Activated CD8-positive, alpha-beta memory T cell treated with anti-CD3 and anti-CD28 coated beads for 36 hours (primary cell): ENCODE results near the gene ZC3H10. TPM values are rescaled to one million over a fixed set of nuclear protein-coding genes. Genes with fewer than 3 reads are reported as not detected.

Experiments
- CTCF ChIA-PET: fragments of 350-600 bp; sonication (Branson Sonifier 250); formaldehyde crosslinking; loops from one replicate; lab custom pipeline; 2021; ENCODE audit warnings: antibody characterized with exemption; lab: Charles Lee
- POLR2A ChIA-PET: fragments of 350-600 bp; sonication (Branson Sonifier 250); formaldehyde crosslinking; loops from one replicate; lab custom pipeline; 2021; ENCODE audit warnings: antibody characterized with exemption; lab: Charles Lee
- total RNA-seq, 2 experiments: library from RNA; stranded (reverse); gene quantifications; one replicate each; pipeline ENCODE4 v1.2.3, GENCODE V29; 2021

ZC3H10 gene
- total RNA-seq, 2 experiments from 2014 or later, result 9.8 TPM

DNA sequence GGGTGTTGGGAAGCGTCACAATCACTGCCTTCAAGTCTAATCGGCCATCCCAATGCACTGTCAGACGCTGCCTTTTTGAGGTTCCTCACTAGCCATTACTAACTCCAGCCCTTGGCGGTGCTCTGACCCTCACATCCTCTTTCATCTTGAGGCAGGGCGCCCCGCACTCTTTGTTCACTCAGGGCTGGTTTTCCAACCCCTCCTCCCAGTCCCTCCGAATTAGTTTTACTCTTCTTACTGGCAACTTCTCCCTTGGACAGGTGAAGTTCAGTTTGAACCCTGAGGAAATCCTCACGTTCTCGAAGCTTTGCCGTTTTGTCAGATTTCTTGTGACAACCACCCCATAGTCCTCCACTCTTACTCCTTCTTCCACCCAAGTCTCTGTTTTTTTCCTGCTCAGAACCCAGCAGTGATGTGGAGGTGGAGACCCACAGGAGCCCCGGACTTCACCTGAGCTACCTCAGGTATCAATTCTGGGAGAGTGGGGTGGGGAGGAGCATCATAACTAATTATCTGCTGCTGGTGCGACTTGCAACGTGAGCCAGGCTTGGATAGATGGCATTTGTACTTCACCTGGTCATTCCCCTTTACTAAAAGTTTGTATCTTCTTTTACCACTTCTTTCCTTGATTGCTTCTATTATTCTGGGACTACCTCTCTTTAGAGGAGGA lies 757 bp downstream of the ZC3H10 start:
- ChIA-PET POLR2A (interaction anchor here (0.6 to 4.2 kb wide), 10 partner anchors 9 to 402 kb away, joined by 4 to 56 read pairs (median 8); partner anchors contain the start of genes ESYT1, MYL6, PA2G4 and RNF41), CTCF (interaction anchor here (0.6 to 6.2 kb wide), 17 partner anchors 8 to 379 kb away, joined by 3 to 73 read pairs (median 5); partner anchors contain the start of genes ESYT1, IL23A, PA2G4 and SMARCC2)

DNA sequence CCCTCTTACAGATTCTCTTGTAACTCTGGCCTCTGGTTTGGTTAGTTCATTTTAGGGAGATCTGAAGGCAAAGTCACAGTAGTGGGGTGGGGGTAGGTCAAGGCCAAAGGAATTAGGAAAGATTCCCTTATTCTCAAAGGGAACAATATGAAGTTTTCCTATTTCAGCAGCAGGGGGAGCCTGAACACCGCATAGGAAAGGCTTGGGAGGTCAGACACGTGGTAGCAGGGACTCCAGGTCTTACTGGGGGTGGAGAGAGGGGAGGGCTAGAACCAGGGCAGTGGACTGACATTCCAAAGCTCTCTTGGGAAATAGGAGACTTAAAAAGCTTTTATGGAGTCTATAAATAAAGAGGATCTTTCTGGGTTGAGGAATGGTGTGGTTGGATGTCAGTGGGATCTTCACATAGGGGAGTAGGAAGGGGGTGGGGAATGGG lies 1.3 kb downstream of the ZC3H10 start:
- POLR2A ChIA-PET, result interaction anchor here (0.6 to 4.2 kb wide), 5 partner anchors 9 to 402 kb away, joined by 3 to 36 read pairs (median 6); partner anchors contain the start of genes ESYT1, PA2G4 and SMARCC2
- CTCF ChIA-PET, result interaction anchor here (0.6 to 6.2 kb wide), 17 partner anchors 8 to 219 kb away, joined by 3 to 73 read pairs (median 4); partner anchors contain the start of genes ESYT1, IL23A, MYL6 and MYL6B

DNA sequence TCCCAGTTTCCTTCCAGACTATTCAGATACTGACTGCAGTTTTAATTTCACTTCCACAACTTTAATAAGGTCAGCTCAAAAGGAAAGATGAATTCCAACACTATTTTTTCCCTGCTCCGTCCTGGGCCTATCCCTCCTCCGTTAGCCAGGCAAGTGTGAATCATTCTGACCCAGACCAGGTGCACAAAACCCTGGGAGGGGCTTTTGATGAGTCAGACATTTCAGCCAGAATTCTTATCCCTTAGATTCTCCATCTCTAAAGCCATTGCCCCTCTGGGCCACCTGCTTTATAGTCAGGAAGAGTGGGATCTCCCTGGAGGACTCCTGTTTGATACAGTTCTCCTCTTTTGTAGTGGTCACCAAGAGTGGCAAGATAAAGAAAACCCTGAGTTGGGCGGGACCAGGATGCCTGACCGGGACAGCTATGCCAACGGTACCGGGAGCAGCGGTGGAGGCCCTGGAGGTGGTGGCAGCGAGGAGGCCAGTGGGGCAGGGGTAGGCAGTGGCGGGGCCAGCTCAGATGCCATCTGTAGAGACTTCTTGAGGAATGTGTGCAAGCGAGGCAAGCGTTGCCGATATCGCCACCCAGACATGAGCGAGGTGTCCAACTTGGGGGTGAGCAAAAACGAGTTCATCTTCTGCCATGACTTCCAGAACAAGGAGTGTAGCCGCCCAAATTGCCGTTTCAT lies 2.2 kb downstream of the ZC3H10 start:
- CTCF ChIA-PET, result interaction anchor here (0.6 to 6.2 kb wide), 15 partner anchors 7 to 181 kb away, joined by 3 to 73 read pairs (median 4); partner anchors contain the start of genes ESYT1, MYL6, MYL6B and RNF41
- POLR2A ChIA-PET, result interaction anchor here (0.7 to 4.2 kb wide), 2 partner anchors 16 to 69 kb away, joined by 3 to 26 read pairs; partner anchors contain the start of genes PA2G4 and SMARCC2

DNA sequence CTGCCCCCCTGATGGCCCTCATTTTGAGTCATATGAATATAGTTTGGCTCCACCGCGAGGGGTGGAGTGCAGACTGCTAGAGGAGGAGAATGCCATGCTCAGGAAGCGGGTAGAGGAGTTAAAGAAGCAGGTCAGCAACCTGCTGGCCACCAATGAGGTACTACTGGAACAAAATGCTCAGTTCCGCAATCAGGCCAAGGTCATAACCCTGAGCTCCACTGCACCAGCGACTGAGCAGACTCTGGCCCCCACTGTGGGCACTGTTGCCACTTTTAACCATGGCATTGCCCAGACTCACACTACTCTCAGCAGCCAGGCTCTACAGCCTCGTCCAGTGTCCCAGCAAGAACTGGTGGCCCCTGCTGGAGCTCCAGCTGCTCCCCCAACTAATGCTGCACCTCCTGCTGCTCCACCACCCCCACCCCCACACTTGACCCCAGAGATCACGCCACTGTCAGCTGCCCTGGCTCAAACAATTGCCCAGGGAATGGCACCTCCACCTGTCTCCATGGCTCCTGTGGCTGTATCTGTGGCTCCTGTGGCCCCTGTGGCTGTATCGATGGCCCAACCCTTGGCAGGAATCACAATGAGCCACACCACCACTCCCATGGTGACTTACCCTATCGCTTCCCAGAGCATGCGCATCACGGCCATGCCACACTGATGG lies 3.3 kb downstream of the ZC3H10 start:
- POLR2A ChIA-PET, result no interaction called here
- CTCF ChIA-PET, result interaction anchor here (1.8 to 6.2 kb wide), 2 partner anchors 68 to 100 kb away, joined by 5 to 73 read pairs; partner anchors contain the start of genes RNF41 and SMARCC2

DNA sequence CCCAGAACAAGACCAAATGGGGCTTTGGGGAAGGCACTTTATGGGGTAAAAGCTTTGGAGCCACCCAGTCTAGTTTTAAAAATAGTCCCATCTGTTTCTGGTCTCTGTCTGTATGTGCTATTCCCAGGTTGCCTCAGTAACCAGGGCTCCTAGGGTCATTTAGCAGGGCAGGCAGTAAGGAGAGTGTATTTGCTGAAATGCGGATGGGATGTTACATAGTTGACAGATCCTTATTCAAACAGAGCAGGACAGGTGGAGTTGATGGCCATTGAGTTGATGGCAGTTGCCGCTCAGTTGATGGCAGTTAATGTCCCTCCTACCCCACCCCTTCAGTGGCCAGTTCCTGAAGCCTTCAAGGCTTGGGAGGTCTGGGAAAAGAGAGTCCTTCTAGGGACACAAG lies 4.6 kb downstream of the ZC3H10 start:
- CTCF ChIA-PET, result interaction anchor here (0.7 to 3.4 kb wide), 3 partner anchors 37 to 67 kb away, joined by 3 to 17 read pairs (median 3); partner anchors contain the start of gene SMARCC2
- POLR2A ChIA-PET, result interaction anchor here (0.6 to 0.7 kb wide), 2 partner anchors 40 to 79 kb away, joined by 3 to 5 read pairs; no protein-coding TSS in a partner anchor

DNA sequence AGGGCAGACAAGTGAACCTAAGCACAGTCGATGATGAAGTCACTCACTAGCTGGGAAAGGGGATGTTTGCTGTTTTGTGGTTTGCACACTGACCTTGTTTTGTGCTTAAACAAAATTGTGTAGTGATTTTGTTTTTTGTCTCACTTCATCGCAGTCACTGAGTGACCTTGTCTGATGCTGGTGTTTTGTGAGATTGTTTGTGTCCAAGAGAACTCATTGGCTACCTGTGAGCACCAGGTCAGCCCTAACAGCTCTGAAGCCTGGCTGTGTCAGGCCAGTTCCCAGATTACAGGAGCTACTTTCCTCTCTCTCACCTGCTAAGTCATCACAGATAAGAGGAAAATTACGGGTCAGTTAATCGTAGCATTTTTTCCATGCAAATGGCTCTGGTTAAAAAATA lies 6.1 kb downstream of the ZC3H10 start:
- CTCF ChIA-PET, result interaction anchor here (0.6 to 3.4 kb wide), 5 partner anchors 20 to 77 kb away, joined by 3 to 17 read pairs (median 3); partner anchors contain the start of genes PA2G4 and SMARCC2
- POLR2A ChIA-PET, result no interaction called here

DNA sequence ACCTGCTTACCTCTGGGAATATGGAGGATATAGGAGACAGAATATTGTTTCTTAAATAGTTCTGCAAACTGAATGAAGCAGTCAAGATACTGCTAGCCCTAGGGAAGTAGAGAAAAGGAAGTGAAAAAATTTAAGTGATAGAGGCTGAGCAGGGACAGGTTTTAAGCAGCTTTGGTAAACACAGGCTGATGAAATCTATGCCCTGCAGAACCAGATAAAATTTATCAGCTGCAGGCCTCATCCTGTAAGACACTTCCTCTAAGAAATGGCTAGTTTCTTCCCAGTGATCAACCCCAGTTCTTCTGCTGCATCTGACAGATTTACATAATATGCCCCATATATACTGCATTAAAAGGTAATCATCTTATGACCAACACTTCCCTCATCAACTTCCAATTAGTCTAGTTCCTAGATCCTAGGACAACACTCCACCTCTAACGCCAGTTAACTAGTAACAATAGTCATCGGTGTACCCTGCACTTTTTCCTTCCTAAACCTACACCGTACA lies 8.7 kb downstream of the ZC3H10 start:
- CTCF ChIA-PET, result interaction anchor here (0.6 to 3.6 kb wide), 10 partner anchors 8 to 139 kb away, joined by 3 to 27 read pairs (median 4); partner anchors contain the start of genes MYL6 and ZC3H10

DNA sequence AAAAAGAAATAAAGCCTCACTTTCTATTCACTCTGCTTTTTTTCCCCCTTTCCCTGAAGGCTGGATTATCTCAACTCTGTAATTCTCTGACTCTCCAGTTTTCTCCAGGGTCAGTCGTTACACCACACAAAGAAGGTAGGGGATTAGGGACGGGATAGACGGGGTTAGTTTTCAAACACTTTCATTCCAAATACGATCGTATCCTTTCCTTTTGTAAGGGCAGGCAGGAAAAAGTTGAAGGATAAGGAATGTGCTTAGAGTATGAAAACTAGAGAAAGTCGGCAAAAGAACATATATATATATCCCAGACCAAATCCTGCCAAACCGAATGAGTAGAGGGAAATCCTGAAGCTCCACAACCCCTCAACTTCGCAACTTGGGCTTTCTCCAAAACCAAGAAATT lies 9.4 kb downstream of the ZC3H10 start:
- POLR2A ChIA-PET, result interaction anchor here (0.9 to 2.4 kb wide), 5 partner anchors 9 to 62 kb away, joined by 6 to 36 read pairs (median 13); partner anchors contain the start of genes MYL6, PA2G4, RPL41 and SMARCC2
- CTCF ChIA-PET, result interaction anchor here (1.3 to 3.6 kb wide), 5 partner anchors 9 to 65 kb away, joined by 3 to 27 read pairs (median 9); partner anchors contain the start of genes MYL6, MYL6B, SMARCC2 and ZC3H10

More for the DNA sequence above, 8.7 kb downstream of the ZC3H10 start:
- POLR2A ChIA-PET, result interaction anchor here (1.3 to 2.4 kb wide), 2 partner anchors 25 to 35 kb away, joined by 3 to 13 read pairs; no protein-coding TSS in a partner anchor

DNA sequence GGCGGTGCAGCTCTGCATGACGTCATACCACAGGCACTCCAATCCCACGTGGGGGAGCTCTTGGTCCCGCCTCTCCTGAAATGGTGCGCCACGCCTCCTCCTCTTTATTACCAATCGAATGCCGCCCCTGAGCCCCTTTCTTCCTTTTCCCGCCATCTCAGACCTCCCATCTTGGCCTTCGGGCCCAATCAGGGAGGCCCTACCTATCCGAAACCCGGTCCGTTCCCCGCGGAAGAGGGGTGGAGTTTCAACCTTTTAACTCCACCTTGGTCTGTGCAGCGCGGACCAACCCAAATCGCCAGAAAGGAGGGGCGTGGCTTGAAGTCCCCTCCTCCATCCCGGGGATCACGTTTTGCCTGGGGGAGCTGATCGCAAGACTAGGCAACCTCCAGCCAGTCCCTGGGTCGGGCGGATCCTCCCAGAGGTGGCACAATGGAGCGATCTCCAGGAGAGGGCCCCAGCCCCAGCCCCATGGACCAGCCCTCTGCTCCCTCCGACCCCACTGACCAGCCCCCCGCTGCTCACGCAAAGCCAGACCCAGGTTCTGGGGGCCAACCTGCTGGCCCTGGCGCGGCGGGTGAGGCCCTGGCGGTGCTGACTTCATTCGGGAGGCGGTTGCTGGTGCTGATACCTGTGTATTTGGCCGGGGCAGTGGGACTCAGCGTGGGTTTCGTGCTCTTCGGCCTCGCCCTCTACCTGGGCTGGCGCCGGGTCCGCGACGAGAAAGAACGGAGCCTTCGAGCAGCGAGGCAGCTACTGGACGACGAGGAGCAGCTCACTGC lies 10.0 kb downstream of the ZC3H10 start, which contains the start of gene ESYT1:
ESYT1 (plus strand) TSS at position 380 of the 782 bp plus-strand sequence; CDS start at position 433, 53 bp downstream.
- CTCF ChIA-PET, result interaction anchor here (1.3 to 3.6 kb wide), 5 partner anchors 9 to 65 kb away, joined by 3 to 27 read pairs (median 9); partner anchors contain the start of genes MYL6, MYL6B, SMARCC2 and ZC3H10

DNA sequence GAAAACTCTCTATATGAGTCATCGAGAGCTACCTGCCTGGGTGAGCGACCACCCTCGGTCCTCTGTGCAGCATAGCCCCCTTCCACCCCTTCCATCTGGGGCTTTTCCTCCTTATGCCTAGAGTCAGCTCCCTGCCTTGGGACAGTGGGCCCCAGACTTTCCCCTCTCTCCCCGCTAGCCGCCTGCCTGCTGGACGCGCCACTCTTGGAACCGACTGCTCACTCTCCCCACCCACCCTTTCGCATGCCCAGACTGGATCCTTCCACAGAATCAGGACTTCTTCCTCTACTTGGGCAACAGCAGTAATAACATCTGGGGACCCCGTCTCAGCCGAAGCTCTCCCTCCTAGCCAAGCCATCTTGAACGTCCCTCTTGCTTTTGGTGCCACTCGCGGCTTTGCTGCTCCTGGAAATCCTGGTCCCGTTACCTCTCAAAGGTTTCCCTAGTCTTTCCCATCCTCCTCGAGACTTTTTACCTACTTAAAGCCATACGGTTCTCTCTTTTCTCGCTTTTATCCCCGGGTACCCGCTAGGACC lies 10.7 kb downstream of the ZC3H10 start:
- CTCF ChIA-PET, result interaction anchor here (1.1 to 3.6 kb wide), 5 partner anchors 10 to 64 kb away, joined by 3 to 27 read pairs (median 5); partner anchors contain the start of genes MYL6B, SMARCC2 and ZC3H10
- POLR2A ChIA-PET, result interaction anchor here (0.5 to 2.4 kb wide), 6 partner anchors 11 to 206 kb away, joined by 4 to 36 read pairs (median 12); partner anchors contain the start of genes PA2G4, RPL41, SMARCC2 and ZC3H10

More for the DNA sequence above, 10.0 kb downstream of the ZC3H10 start, which contains the start of gene ESYT1:
- POLR2A ChIA-PET, result interaction anchor here (0.9 to 2.4 kb wide), 6 partner anchors 10 to 62 kb away, joined by 6 to 36 read pairs (median 12); partner anchors contain the start of genes MYL6, PA2G4, RPL41 and SMARCC2

DNA sequence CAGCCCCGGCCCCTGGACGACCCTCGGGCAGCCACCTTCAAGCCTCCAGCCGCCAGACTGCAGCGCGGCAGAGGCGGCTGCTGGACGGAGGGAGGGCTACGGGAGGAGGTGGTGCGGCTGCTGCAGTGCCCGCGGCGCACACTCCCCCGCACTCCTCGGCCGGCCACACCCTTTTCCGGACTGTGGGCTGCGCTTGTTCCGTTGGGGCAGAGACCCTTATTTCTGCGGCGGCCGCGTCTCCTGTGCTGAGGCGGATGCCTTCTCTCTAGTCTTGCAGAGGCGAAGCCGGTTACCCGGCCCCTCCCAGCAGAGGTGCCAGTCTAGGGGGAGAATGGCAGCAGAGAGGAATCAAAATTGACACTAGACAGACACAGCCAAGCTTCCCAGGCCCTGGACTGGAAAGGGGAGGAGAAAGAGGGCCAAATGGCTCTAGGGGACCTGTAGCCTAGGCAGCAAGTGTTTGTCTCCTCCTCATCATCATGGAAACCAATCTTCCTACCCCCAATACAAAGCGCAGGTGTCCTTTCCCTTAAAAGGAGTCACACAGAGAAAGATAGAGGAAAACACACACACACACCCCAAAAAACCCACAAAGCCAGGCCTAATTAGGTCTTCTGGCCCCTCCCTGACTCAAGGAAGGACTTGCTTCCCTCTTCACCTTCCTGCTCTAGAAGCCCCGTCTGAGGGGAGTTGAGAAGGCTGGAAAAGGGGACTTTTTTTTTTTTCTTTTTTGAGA lies 11.3 kb downstream of the ZC3H10 start:
- POLR2A ChIA-PET, result interaction anchor here (0.5 to 2.4 kb wide), 6 partner anchors 11 to 207 kb away, joined by 4 to 36 read pairs (median 12); partner anchors contain the start of genes PA2G4, RPL41, SMARCC2 and ZC3H10
- CTCF ChIA-PET, result interaction anchor here (1.0 to 3.6 kb wide), 7 partner anchors 10 to 60 kb away, joined by 3 to 27 read pairs (median 3); partner anchors contain the start of genes MYL6B, SMARCC2 and ZC3H10

DNA sequence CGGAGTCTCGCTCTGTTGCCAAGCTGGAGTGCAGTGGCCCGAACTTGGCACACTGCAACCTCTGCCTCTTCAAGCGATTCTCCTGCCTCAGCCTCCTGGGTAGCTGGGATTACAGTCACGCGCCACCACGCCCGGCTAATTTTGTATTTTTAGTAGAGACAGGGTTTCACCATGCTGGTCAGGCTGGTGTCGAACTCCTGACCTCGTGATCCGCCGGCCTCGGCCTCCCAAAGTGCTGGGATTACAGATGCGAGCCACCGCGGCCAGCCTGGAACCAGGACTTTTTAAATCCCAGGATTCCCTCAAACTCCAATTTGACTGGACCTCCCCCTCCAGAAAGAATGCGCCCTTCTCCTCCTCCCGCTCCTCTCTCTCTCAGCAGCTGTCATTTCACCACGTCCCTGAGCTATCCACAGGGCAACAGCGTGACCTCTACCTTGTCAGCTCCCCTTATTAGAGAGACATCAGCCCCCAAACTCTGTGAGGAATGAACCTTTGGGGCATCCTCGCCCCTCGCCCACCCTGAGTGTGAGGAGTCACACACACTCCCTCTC lies 12.0 kb downstream of the ZC3H10 start:
- ChIA-PET POLR2A (interaction anchor here (0.6 kb wide), 1 partner anchor 27 kb away, joined by 4 read pairs; no protein-coding TSS in a partner anchor), CTCF (interaction anchor here (1.0 to 3.3 kb wide), 4 partner anchors 9 to 59 kb away, joined by 3 to 24 read pairs (median 3); partner anchors contain the start of gene SMARCC2)

DNA sequence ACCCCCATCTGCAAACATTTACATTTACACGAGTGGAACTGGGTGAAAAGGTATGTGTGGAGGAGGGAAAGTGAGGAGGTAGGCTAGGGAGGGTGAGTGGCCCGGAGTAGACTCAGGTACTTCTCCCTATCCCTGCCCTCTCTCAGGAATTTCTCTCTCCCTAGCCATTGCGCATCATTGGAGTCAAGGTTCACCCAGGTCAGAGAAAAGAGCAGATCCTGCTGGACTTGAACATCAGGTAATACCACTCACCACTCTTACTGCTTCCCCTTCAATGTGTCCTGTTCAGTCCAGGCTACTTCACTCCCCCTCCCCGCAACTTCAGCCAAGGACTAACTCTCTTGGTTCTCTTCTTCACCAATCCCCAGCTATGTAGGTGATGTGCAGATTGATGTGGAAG lies 12.8 kb downstream of the ZC3H10 start:
- ChIA-PET CTCF (interaction anchor here (1.0 to 1.7 kb wide), 2 partner anchors 13 to 20 kb away, joined by 3 to 4 read pairs; no protein-coding TSS in a partner anchor), POLR2A (no interaction called here)

DNA sequence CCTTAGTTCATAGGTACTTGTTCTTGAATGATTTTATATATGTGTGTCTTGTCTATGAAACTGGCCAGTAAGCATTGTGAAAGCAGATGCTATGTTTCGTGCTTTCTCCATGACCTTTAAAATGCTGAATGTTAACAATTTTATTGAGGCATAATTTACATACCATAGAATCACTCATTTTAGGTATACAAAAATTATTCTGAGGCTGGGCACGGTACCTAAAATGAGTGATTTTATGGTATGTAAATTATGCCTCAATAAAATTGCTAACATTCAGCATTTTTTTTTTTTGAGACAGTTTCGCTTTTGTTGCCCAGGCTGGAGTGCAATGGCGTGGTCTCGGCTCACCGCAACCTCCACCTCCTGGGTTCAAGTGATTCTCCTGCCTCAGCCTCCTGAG lies 16.8 kb downstream of the ZC3H10 start:
- POLR2A ChIA-PET, result interaction anchor here (0.6 kb wide), 1 partner anchor 14 kb away, joined by 18 read pairs; no protein-coding TSS in a partner anchor
- CTCF ChIA-PET, result no interaction called here
